HepG2 (cell line): Measurements from ENCODE around the gene ATPAF2. TPM values are rescaled to one million over a fixed set of nuclear protein-coding genes. Genes with fewer than 3 reads are reported as not detected.

ENCODE experiments used
- DZIP1 ChIP-seq: sonication (generic); formaldehyde crosslinking; IDR thresholded peaks from 2 replicates; pipeline ENCODE4 v1.5.0; 2020; ENCODE audit warnings: mild to moderate bottlenecking, missing genetic modification reagents
- FOSL2 ChIP-seq: sonication (generic); formaldehyde crosslinking; IDR thresholded peaks from 2 replicates; pipeline ENCODE4 v1.4.0; 2020; ENCODE audit warnings: missing genetic modification reagents
- GATAD2A ChIP-seq: IDR thresholded peaks from 2 replicates; pipeline ENCODE4 v1.6.1; 2016
- HNRNPL ChIP-seq: fragments of 200-400 bp; formaldehyde crosslinking; IDR thresholded peaks from 2 replicates; pipeline ENCODE4 v1.6.1; 2017; ENCODE audit warnings: mild to moderate bottlenecking, low read depth, low read length
- IKZF1 ChIP-seq: fragments of 450-650 bp; IDR thresholded peaks from 2 replicates; pipeline ENCODE4 v1.7.1; 2016
- KIAA2018 ChIP-seq: sonication (generic); formaldehyde crosslinking; IDR thresholded peaks from 2 replicates; pipeline ENCODE4 v1.5.0; 2020; ENCODE audit warnings: mild to moderate bottlenecking, missing genetic modification reagents, borderline replicate concordance
- RBFOX2 ChIP-seq: fragments of 200-400 bp; formaldehyde crosslinking; IDR thresholded peaks from 2 replicates; pipeline ENCODE4 v1.6.1; 2017; ENCODE audit warnings: low read depth, mild to moderate bottlenecking, low read length
- TARDBP ChIP-seq: sonication (generic); formaldehyde crosslinking; IDR thresholded peaks from 2 replicates; pipeline ENCODE4 v1.8.0; 2022; ENCODE audit warnings: mild to moderate bottlenecking, missing genetic modification reagents
- THYN1 ChIP-seq: sonication (generic); formaldehyde crosslinking; IDR thresholded peaks from 2 replicates; pipeline ENCODE4 v1.8.1; 2023; ENCODE audit warnings: low read depth, mild to moderate bottlenecking, moderate library complexity, missing genetic modification reagents, borderline replicate concordance
- U2AF2 ChIP-seq: fragments of 200-400 bp; formaldehyde crosslinking; IDR thresholded peaks from 2 replicates; pipeline ENCODE4 v1.6.1; 2017; ENCODE audit warnings: low read depth, mild to moderate bottlenecking, low read length
- ZBTB3 ChIP-seq: sonication (generic); formaldehyde crosslinking; IDR thresholded peaks from 2 replicates; pipeline ENCODE4 v1.4.0; 2020; ENCODE audit warnings: low read depth, mild to moderate bottlenecking, moderate library complexity, missing genetic modification reagents, borderline replicate concordance
- ZNF446 ChIP-seq: sonication (generic); formaldehyde crosslinking; IDR thresholded peaks from 2 replicates; pipeline ENCODE4 v1.5.0; 2020; ENCODE audit warnings: mild to moderate bottlenecking, missing genetic modification reagents
- ZNF546 ChIP-seq: sonication (generic); formaldehyde crosslinking; conservative IDR thresholded peaks from 2 replicates; pipeline ENCODE4 v1.8.1; 2023; ENCODE audit warnings: mild to moderate bottlenecking, missing genetic modification reagents
- ZNF552 ChIP-seq: sonication (generic); formaldehyde crosslinking; IDR thresholded peaks from 2 replicates; pipeline ENCODE4 v1.9.0; 2022; ENCODE audit warnings: missing genetic modification reagents, mild to moderate bottlenecking, borderline replicate concordance
- ZNF567 ChIP-seq: sonication (generic); formaldehyde crosslinking; IDR thresholded peaks from 2 replicates; pipeline ENCODE4 v1.8.1; 2023; ENCODE audit warnings: mild to moderate bottlenecking, missing genetic modification reagents, borderline replicate concordance
- ZNF883 ChIP-seq: sonication (generic); formaldehyde crosslinking; IDR thresholded peaks from 2 replicates; pipeline ENCODE4 v1.5.1; 2020; ENCODE audit warnings: mild to moderate bottlenecking, missing genetic modification reagents; ENCODE audit errors: not compliant biosample characterization
- ZSCAN22 ChIP-seq: sonication (generic); formaldehyde crosslinking; IDR thresholded peaks from 2 replicates; pipeline ENCODE4 v1.4.0; 2020; ENCODE audit warnings: mild to moderate bottlenecking, missing genetic modification reagents
- ZSCAN31 ChIP-seq: sonication (generic); formaldehyde crosslinking; IDR thresholded peaks from 2 replicates; pipeline ENCODE4 v1.5.0; 2020; ENCODE audit warnings: low read depth, mild to moderate bottlenecking, missing genetic modification reagents
- polyA plus RNA-seq, 8 experiments: library from polyadenylated mRNA; depleted of rRNA in 3 of 8; stranded (reverse) in 7 of 8; unstranded in 1 of 8; fragments of >200 nt; fragmentation: Illumina TruSeq in 4 of 8; extraction: Trizol in 4 of 8; gene quantifications; 2 replicates each; pipeline versions ENCODE4 v1.2.1 to v1.2.3, GENCODE V29; 2011 to 2016; ENCODE audit warnings: low read depth in 4 of 8, missing spikeins in 1 of 8, mixed read lengths in 1 of 8; ENCODE audit not compliant: insufficient read depth in 1 of 8
- total RNA-seq, 5 experiments: library from RNA; depleted of rRNA; stranded (reverse); fragments of >200 nt; fragmentation: Illumina TruSeq; extraction: Trizol; gene quantifications; 2 replicates each; pipeline ENCODE4 v1.2.3, GENCODE V29; 2016; ENCODE audit warnings: low read depth in 1 of 5

Gene ATPAF2
- total and polyA plus RNA-seq, 2 of the 13 experiments (the other 11 are each of a cell fraction or from before 2014, with no cell fraction given) = 15.0 to 16.5 TPM

- peak; percentile 64 for TF ChIP-seq FOSL2
- TF ChIP-seq TARDBP (CRISPR knock-in tag) = peak; percentile 94
- TF ChIP-seq THYN1 (CRISPR knock-in tag) = no peak
- TF ChIP-seq GATAD2A (CRISPR knock-in tag) = peak; percentile 95
- peak; percentile 93 for TF ChIP-seq HNRNPL
- 0 out of 2 replicates have a peak, but pooled peaks have one; percentile 70 for TF ChIP-seq U2AF2
- peak; percentile 85 for TF ChIP-seq RBFOX2
- TF ChIP-seq ZSCAN31 = peak; percentile 95
- TF ChIP-seq ZNF567 (CRISPR knock-in tag) = 0 out of 2 replicates have a peak, but pooled peaks have one; percentile 76
- TF ChIP-seq ZNF446 (CRISPR knock-in tag) = peak; percentile 55; the same call in 1 of the 2 replicates
- peak; percentile 100 for TF ChIP-seq ZSCAN22 (CRISPR knock-in tag)
- TF ChIP-seq KIAA2018 (CRISPR knock-in tag) = no peak
- 0 out of 2 replicates have a peak, but pooled peaks have one; percentile 49 for TF ChIP-seq ZNF546 (CRISPR knock-in tag)
- TF ChIP-seq ZNF883 (CRISPR knock-in tag) = peak; percentile 40
- TF ChIP-seq DZIP1 = 0 out of 2 replicates have a peak, but pooled peaks have one; percentile 45
- no peak for TF ChIP-seq IKZF1
- 0 out of 2 replicates have a peak, but pooled peaks have one; percentile 84 for TF ChIP-seq ZBTB3
- no peak; the same call in 1 of the 2 replicates for TF ChIP-seq ZNF552
Observed at GRCh38 chr17:18087610-18088491, 48.9 kb upstream of the ATPAF2 start, which contains the start of gene DRG2 (continued).
